HFF-Myc (cell line): ENCODE results near the gene HIPK2.
A peak's percentile ranks its signal among the peaks of the same experiment; 100 is the strongest.

Experiments used
- DNase-seq: peaks from one replicate; pipeline ENCODE4 v3.0.0-alpha.2; 2011; ENCODE audit warnings: low read depth; ENCODE audit errors: extremely low read depth
- H3K4me3 ChIP-seq: replicated peaks from 2 replicates; pipeline ENCODE4 v1.5.1; 2011; ENCODE audit warnings: low read depth, mild to moderate bottlenecking, control low read depth, low read length
- TF ChIP-seq, protein P1 (sequence below): IDR thresholded peaks from 2 replicates; pipeline ENCODE4 v1.5.1; 2012; ENCODE audit warnings: mild to moderate bottlenecking, low read depth, low read length, control low read depth; ENCODE audit errors: missing control alignments

HIPK2 gene

DNA sequence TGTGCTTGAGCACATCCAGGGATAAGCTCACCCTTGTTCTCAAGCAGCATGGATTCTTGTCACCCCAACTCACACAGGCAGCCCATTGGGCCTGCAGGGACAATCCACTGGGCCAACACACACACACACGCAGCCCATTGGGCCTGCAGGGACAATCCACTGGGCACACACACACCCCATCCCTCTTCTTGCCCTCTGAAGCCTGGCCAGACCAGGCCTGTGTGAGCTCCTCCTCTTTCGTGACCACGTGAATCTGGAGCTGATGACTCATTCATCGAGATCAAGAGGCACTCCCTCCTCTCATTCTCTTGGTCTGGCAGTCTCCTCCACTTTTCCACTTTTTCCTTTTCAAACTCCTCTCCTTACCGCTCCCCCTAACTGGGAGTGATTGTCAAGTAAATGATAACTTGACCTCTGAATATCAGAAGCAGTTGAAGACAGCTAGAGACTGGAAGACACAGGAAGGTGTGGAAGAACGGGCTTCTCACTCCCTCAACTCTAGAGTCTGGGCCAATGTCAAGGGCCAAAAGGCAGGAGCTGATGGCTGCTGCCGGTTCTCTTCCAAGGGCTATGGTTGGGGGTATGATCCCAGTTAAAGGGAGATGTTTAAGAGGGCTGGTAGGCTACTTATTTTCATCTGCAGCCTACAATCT, 89.7 kb downstream of the HIPK2 start:
- TF ChIP-seq, protein P1, sequence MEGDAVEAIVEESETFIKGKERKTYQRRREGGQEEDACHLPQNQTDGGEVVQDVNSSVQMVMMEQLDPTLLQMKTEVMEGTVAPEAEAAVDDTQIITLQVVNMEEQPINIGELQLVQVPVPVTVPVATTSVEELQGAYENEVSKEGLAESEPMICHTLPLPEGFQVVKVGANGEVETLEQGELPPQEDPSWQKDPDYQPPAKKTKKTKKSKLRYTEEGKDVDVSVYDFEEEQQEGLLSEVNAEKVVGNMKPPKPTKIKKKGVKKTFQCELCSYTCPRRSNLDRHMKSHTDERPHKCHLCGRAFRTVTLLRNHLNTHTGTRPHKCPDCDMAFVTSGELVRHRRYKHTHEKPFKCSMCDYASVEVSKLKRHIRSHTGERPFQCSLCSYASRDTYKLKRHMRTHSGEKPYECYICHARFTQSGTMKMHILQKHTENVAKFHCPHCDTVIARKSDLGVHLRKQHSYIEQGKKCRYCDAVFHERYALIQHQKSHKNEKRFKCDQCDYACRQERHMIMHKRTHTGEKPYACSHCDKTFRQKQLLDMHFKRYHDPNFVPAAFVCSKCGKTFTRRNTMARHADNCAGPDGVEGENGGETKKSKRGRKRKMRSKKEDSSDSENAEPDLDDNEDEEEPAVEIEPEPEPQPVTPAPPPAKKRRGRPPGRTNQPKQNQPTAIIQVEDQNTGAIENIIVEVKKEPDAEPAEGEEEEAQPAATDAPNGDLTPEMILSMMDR, result no peak
- DNase-seq, result peak; percentile 26
- no peak overlapping the region for H3K4me3 ChIP-seq

DNA sequence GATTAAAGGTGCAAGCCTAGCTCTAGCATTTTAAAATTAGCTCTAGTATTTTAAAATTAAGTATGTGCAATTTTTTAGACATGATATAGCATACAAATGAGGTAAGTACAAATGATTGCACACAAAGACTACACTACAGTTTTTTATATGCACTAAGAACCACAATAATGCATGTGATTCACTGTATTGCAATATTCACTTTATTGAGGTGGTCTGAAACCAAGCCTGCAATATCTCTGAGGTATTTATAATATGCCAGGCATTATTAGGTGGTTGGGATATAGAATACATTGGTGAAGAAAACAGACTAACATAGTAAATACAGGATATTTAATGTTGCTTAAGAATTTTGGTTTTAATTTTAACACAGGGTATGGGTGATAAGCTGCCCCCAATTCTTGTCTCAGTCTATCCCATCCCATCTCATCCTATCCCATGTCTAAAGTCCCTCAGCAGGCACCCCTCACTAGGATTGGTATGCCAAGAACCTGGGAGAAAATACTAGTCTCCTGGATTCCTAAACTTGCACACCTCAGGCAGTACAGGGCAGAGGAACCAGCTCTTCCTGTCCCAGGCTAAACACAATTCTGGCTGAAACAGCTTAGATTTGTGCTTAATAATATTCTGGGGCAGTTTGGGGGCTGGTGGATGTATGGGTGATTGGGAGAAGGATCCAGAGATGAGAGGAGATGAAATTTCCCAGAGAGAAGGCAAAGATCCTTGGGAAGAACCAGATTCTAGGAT, 90.4 kb downstream of the HIPK2 start:
- H3K4me3 ChIP-seq, result no peak overlapping the region
- TF ChIP-seq, protein P1, result no peak
- DNase-seq, result no peak

DNA sequence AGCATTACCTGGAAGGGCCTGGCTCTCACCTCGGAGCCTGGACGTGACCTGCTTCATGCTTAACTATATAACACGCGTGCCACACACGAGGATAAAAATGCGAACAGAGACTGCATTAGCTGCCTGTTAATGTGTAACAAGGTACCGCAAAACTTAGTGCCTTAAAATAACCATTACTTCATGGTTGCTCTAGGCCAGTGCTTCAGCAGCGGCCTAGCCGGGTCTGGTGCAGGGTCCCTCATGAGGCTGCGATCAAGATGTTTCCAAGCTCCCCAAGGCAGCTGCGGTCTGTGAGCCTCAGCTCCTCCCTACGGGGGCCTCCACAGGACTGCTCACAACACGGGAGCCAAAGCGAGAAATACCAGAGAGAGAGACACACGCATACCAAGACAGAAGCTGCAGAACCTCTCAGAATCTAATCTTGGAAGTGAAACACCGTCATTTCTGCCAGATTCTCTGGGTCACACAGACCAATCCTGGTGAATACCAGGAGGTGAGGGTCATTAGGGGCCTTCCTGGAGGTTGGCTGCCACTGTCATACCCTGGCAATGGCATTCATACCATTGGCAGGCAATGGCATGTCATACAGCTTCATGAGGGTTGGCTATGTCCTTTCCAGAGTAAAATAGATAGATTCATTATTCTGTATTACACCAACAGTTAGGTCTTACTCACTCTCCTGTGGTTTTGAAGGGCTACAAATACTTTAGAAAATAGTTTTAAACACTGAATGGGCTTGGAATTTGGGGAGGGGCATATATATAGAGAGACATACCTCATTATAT, 94.5 kb downstream of the HIPK2 start:
- TF ChIP-seq, protein P1, result no peak
- H3K4me3 ChIP-seq, result no peak overlapping the region

DNA sequence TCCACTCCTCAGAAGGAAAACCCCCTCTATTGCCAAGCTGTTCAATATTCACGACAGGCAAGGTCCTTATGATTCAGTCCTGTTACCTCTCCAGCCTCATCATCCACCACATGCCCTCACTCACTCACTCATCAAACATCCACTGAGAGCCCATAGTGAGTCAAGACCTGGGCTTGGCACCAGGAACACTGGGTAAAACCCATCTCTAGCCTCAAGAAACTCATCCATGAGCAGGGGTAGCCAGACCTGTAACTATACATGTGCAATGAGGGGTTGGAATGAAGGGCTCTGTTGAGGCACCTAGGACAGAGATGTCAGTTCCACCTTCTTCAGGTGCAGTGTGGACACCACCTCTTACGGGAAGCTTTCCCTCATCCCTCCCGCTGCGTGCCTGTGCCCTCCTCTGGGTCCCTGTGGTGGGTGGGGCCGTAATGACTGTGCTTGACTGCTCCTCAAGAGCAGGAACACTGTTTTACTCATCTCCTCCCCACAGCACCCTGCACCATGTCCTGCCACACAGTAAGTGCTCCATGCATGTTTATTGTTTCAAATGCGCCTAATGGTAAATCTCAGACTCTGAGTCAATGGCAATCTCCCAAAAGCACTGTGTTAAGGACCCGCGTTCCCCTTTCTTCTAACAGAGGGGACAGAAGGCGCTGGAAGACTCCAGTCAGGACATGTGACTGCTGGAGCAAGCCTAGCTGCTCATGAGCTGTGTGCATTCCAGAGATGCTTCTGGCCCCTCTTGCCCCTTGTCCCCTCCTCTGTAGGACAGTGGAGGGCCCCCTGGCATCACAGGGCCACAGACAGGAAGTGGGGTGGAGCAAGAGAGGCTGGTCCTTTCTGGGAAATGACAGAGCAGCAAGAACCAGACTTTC, 95.4 kb downstream of the HIPK2 start:
- DNase-seq, result peak; percentile 6
- H3K4me3 ChIP-seq, result no peak overlapping the region
- TF ChIP-seq, protein P1, result no peak

More for the DNA sequence above, 94.5 kb downstream of the HIPK2 start:
- no peak for DNase-seq

DNA sequence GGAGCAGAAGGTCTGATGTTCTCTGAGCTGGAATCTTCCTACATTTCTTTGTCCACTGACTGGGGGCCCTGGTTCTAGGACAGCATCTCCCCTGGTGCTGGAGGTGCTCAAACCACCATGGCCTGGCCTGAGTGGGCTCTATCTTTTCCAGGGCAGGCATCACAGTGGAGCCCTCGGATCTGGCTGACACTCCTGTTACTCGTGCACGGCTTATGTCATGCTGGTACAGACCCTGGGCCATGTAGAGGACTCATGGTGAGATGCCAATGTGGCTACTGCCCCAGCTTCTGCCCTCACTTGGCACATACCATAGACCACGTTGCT, 96.0 kb downstream of the HIPK2 start:
- no peak overlapping the region for H3K4me3 ChIP-seq
- TF ChIP-seq, protein P1, result no peak
- no peak for DNase-seq

DNA sequence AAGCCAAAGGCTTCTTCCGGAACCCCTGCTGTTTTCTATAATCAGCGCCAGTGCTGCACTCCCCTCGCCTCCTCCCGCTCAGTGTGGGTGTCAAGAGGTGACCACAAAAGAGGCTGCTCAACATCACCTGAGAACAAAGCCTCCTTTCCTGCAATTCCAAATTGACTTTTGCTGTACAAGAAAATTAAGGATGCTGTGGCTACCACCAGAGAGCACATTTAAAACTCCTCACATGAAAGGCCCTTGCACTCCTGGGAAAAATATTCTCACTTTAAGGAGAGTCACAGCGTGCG, 96.4 kb downstream of the HIPK2 start:
- DNase-seq, result no peak

More for the DNA sequence above, 96.4 kb downstream of the HIPK2 start:
- no peak overlapping the region for H3K4me3 ChIP-seq
- TF ChIP-seq, protein P1, result no peak
